ENCODE results near the gene ADAMTSL4. TPM values are rescaled to one million over a fixed set of nuclear protein-coding genes. Genes with fewer than 3 reads are reported as not detected.
"Not testable (repeated sequence)": the region's sequence is repeated elsewhere in the genome, so short reads cannot be mapped to it uniquely, and the experiment has no call there.

The ADAMTSL4 gene
- total and polyA plus RNA-seq, 2 of the 8 experiments (the other 6 are each of a cell fraction or from before 2014, with no cell fraction given): 4.2 to 5.4 TPM

- not testable (repeated sequence) for H3K27ac ChIP-seq (ENCODE audit: low read depth, low read length); H3K56ac ChIP-seq (replicated peaks; ENCODE audit: insufficient read length, low read depth, low read length); H3K4ac ChIP-seq (replicated peaks; ENCODE audit: insufficient read length, low read depth, low read length); H3K4me2 ChIP-seq (ENCODE audit: insufficient read depth in 1 of 2, low read depth in 2 of 2, low read length in 2 of 2); H2BK20ac ChIP-seq (ENCODE audit: low read length); H3K79me2 ChIP-seq (ENCODE audit: control insufficient read depth in 1 of 2, insufficient read depth in 2 of 2, low read length in 2 of 2); H3K27me3 ChIP-seq (replicated peaks in 1 of 4; ENCODE audit: control insufficient read depth in 3 of 4, extremely low read depth in 1 of 4, insufficient read depth in 3 of 4, low read length in 3 of 4); H2BK5ac ChIP-seq (ENCODE audit: low read depth, low read length); H3K14ac ChIP-seq (ENCODE audit: insufficient read length); H3K4me3 ChIP-seq (ENCODE audit: extremely low read depth in 1 of 4, insufficient read depth in 2 of 4, low read depth in 3 of 4, low read length in 4 of 4); H3K9me3 ChIP-seq (ENCODE audit: insufficient read depth in 2 of 2, low read depth in 1 of 2, low read length in 1 of 2); H2BK12ac ChIP-seq (ENCODE audit: low read depth, low read length); FAIRE-seq; H4K8ac ChIP-seq (ENCODE audit: extremely low read depth, insufficient read depth, low read length); DNase-seq (ENCODE audit: low read depth in 1 of 2, low spot score in 2 of 2); H3K9ac ChIP-seq (replicated peaks in 1 of 4; ENCODE audit: extremely low read depth in 1 of 4, low read depth in 3 of 4, low read length in 3 of 4); H3K36me3 ChIP-seq (ENCODE audit: control insufficient read depth in 2 of 4, insufficient read depth in 4 of 4, low read length in 3 of 4); H4K5ac ChIP-seq (ENCODE audit: insufficient read length, low read depth, low read length); H2BK15ac ChIP-seq (ENCODE audit: low read length); H3K79me1 ChIP-seq (ENCODE audit: low read depth, low read length); H3K23me2 ChIP-seq (ENCODE audit: low read depth, low read length); H3K23ac ChIP-seq (ENCODE audit: insufficient read length); H2BK120ac ChIP-seq (replicated peaks; ENCODE audit: low read depth, low read length); H4K20me1 ChIP-seq (replicated peaks in 1 of 2; ENCODE audit: control insufficient read depth in 1 of 2, insufficient read depth in 2 of 2, low read length in 2 of 2); H2AFZ ChIP-seq (ENCODE audit: low read length); H4K91ac ChIP-seq (replicated peaks; ENCODE audit: insufficient read length, low read length); H3K18ac ChIP-seq (ENCODE audit: extremely low read depth, low read length)
- 0 out of 2 replicates have a peak overlapping the region, but pooled peaks have one; percentile 53 for H2AK5ac ChIP-seq (ENCODE audit: low read depth, low read length)
- ChIA-PET POLR2A (ENCODE audit: partially characterized antibody) (interaction anchor here (1.1 to 43.5 kb wide), 3 partner anchors 9 to 33 kb away, joined by 4 to 1380 read pairs (median 125); partner anchors contain the start of genes ADAMTSL4 and MCL1), CTCF (ENCODE audit: partially characterized antibody) (interaction anchor here (0.9 kb wide), 1 partner anchor 9 kb away, joined by 3 read pairs; no protein-coding TSS in a partner anchor)
- peaks cover 5 to 12% (median 9%) of the 10 kb centered on the region in 4 experiments; a peak in 6 of 7 replicates for H3K4me1 ChIP-seq (replicated peaks in 1 of 4; ENCODE audit: control insufficient read depth in 3 of 4, insufficient read depth in 4 of 4, low read length in 3 of 4)
- WGBS, 2 experiments (ENCODE audit: extremely low coverage in 1 of 2, insufficient coverage in 1 of 2, insufficient read length in 1 of 2, insufficient replicate concordance in 2 of 2, low coverage in 1 of 2, low lambda C conversion rate in 2 of 2, missing lambda C conversion rate in 1 of 2): 87% methylated on average over 8 of the region's 12 CpGs; no CpG with 5 or more reads in 1 of the 2 experiments
These were observed 53.2 kb downstream of the ADAMTSL4 start for GRCh38 chr1:150602372-150602771.
